ES-I3 (cell line): ENCODE data around the gene ARMH1.

Source experiments
- H3K36me3 ChIP-seq: 2 replicates; pipeline ENCODE4 v1.6.1; 2013; ENCODE audit warnings: mild to moderate bottlenecking, low read length, control low read depth, moderate library complexity; ENCODE audit not compliant: insufficient read depth
- H3K4me1 ChIP-seq: 2 replicates; pipeline ENCODE4 v1.6.1; 2013; ENCODE audit warnings: mild to moderate bottlenecking, control low read depth, low read length; ENCODE audit not compliant: insufficient read depth
- H3K9ac ChIP-seq: 2 replicates; pipeline ENCODE4 v1.6.1; 2013; ENCODE audit warnings: low read depth, mild to moderate bottlenecking, low read length, moderate library complexity
- H3K9me3 ChIP-seq: 2 replicates; pipeline ENCODE4 v1.6.1; 2013; ENCODE audit warnings: mild to moderate bottlenecking, low read length, moderate library complexity; ENCODE audit not compliant: control insufficient read depth, insufficient read depth

ARMH1 gene

DNA sequence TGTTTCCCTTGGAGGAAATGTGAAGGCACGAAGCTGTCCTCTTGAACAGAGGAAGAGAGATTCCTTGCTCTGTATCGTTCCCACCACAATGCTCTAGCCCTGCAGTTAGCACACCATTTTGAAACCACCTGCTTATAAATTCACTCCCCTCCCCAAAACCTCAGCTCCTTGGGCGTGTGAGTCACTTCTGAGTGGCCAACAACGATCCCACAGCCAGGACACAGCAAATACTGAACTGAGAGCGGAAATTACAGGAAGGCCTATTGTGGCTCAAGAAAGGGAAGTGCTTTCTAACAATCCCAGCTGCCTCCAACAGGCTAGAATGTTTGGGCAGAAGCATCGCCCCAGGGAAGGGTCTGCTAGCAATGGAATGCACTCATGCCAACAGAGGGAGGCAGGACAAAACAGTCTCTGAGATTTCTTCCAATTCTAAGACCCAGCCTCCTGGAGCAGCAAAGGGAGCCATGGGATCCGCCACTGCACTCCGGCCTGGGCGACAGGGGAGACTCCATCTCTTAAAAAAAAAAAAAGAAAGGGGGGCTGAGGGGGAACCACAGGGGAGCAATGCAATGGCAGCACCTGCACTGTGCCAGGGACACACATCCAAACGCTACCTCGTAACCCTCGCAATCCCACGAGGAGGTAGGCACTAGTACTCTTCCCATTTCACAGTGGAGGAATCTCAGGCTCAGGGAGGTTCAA lies 2.1 kb upstream of the ARMH1 start:
- no peaks in the 10 kb centered on the region for H3K9me3 ChIP-seq
- H3K9ac ChIP-seq = peak overlapping the region; percentile 11
- peaks cover 20% of the 10 kb centered on the region for H3K4me1 ChIP-seq
- H3K36me3 ChIP-seq = no peaks in the 10 kb centered on the region

DNA sequence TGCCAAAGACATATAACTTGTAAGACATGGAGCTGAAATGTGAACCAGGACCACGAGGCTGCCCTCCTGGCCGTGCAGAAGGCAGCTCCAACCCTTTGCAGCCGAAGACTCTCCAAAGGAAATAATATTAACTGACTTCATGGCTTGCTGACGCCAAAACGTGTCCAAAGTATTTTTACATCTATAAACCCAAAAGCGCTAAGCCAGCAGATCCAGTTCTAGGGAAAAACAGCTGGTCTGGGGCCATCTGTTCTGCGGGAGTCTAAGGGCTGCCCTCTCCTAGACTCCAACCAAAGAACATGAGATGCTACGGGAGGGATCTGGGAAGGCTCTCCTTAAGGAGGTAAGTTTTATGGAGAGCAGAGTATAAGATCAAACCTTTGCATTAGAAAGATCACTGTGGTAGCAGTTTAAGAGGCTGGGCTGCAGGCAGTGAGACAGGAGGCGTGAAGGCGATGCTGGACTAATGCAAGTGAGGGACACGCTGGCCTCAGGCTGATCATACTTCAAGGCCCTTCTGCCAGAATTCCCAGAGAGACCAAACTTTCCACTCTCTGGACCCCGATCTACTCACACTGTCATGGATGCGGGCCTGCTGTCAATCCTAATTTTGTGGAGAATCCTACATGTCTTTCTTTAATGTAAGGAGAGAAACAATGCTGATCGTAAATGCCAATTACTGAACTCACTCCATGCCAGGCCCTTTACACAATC lies 1.4 kb upstream of the ARMH1 start:
- no peaks in the 10 kb centered on the region for H3K36me3 ChIP-seq
- H3K9ac ChIP-seq = peak overlapping the region; percentile 78; the same call in 1 of the 2 replicates
- peaks cover 20% of the 10 kb centered on the region for H3K4me1 ChIP-seq
- no peaks in the 10 kb centered on the region for H3K9me3 ChIP-seq

DNA sequence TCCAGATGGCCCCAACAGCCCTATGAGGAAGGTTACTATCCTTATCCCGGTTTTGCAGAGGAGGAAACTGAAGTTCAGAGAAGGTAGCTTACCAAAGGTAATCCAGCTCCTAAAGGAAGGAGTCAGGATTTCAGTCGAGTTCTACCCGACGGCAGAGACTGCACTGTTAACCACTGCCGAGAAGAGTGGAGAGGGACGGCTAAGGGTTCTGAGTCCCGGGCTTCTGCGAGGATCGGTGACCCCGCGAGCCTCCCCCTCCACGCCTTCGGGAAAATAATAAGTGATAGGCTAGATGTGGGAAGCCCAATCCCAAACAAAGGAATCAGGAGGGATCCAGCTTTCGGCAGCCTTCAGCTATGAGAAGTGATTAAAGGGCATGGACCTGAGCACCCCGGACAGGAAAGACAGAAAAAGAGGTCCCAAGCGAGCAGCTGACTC lies 820 bp upstream of the ARMH1 start:
- peaks cover 20% of the 10 kb centered on the region for H3K4me1 ChIP-seq
- peak overlapping the region; percentile 78 for H3K9ac ChIP-seq
- H3K36me3 ChIP-seq = no peaks in the 10 kb centered on the region
- H3K9me3 ChIP-seq = no peaks in the 10 kb centered on the region

DNA sequence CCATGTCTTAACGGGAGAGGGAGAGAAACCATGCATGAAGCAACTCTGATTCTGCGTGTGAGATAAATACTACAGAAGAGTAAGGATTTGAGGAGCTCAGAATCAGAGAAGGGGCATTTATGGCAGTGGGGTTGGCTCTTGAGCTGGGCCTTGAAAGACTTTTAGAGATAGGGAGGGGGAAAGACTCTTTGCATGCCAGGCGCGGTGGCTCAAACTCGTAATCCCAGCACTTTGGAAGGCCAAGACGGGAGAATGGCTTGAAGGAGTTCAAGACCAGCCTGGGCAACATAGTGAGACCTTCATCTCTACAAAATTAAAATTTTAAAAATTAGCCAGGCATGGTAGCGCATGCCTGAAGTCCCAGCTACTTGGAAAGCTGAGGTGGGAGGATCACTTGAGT lies 672 bp downstream of the ARMH1 start:
- Histone ChIP-seq H3K36me3 (no peaks in the 10 kb centered on the region; the same call in 1 of the 2 replicates), H3K9me3 (no peaks in the 10 kb centered on the region), H3K9ac (peak overlapping the region; percentile 78; the same call in 1 of the 2 replicates), H3K4me1 (peaks cover 20% of the 10 kb centered on the region)

DNA sequence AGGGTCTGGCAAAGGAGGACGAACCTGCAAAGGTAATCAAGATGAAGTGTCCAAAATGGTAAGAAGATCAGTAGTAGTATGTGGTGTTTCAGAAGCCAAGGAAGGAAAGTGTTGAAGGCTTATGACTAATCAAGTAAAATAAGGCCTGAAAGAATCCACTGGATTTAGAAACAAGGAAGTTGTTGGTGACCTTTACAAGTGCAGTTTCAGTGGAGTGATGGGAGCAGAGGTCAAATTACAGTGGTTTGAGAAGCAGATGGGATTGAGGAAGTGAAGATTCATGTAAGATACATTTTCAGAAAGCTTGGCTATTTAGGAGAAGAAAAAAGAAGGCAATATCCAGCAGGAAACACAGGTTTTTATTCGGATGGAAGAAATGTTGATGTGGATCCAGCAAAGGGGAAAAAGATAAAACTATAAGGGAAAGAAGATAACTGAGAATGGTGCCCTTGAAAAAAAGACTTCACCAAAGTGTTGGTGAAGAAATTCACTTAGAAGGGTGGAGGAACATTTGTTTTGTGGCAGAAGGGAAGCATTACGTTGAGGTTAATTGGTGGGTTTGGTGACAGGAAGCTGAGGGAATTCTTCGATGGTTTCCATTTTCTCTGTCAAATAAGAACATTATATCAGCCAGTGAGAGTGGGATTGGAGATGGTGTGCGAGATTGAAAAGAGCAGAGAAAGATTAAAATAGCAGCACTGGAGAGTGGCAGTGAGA lies 2.1 kb downstream of the ARMH1 start:
- no peaks in the 10 kb centered on the region; the same call in 1 of the 2 replicates for H3K36me3 ChIP-seq
- H3K9ac ChIP-seq = no peak overlapping the region
- no peaks in the 10 kb centered on the region for H3K9me3 ChIP-seq
- peaks cover 22% of the 10 kb centered on the region for H3K4me1 ChIP-seq

DNA sequence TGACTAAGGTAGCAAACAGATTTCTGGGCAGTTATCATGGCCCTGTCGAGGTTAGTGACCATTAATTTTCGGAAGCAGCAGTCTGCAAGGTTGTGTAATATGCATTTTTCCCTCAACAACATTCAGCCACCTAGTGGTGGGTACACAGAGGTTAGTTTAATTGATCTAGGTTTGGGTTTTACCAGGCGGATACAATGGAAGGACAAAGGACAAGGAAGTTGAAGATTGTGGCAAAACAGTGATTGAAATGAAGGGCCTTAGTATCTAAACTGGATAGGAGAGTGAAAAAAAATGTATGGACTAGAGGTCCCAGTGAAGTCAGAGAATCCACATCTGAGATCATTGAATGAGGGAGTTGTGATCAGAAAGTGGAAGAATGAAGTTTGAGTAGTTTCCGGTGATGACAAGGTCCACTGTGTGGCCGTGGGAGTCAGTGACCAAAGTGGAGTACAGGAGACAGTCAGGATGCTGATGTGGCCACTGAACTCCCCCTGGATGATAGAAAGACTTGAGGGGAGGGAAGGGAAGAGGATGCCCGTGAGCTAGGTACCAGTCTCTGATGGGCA lies 2.8 kb downstream of the ARMH1 start:
- Histone ChIP-seq H3K9me3 (no peaks in the 10 kb centered on the region), H3K4me1 (peaks cover 23% of the 10 kb centered on the region), H3K9ac (no peak overlapping the region), H3K36me3 (no peaks in the 10 kb centered on the region; the same call in 1 of the 2 replicates)

DNA sequence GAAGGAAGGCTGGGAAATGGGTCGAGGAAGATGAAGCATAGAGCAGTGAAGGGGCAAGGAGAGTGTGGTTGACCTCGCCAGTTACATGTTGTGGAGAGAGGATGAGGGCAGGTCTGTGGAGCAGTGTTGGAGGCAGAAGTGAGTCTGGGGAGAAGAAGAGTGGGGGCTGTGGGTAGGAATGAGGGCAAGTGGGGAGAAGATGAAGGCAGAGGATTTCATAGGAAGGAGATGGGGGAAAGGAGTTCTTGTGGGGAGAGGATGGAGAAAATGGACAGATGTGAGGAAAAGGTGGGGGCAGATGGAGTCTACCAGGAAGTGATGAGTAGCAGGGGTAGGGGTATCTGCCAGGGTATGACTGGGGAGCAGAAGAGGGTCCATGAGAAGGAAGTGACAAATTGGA lies 3.6 kb downstream of the ARMH1 start:
- Histone ChIP-seq H3K9me3 (no peaks in the 10 kb centered on the region), H3K36me3 (no peaks in the 10 kb centered on the region; the same call in 1 of the 2 replicates), H3K4me1 (peaks cover 15% of the 10 kb centered on the region), H3K9ac (no peak overlapping the region)

DNA sequence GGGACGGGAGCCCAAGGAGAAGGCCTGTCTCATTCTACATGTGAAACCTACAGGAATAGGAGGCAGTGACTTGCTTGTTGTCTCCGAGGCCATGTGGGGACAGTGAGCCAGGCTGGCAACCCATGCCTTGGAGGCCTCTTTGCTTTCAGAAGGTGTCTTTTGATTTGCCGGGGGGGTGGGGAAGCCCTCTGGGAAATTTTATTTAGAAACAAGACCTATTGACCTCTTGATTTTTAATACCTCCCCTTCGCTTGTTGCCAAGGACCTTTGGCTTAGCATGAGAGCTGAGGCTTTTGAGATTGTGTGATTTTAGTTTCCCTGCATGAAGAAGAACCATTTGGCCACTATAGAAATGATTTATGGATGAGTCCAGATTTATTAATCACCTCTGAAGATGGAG lies 4.1 kb downstream of the ARMH1 start:
- Histone ChIP-seq H3K9me3 (no peaks in the 10 kb centered on the region), H3K36me3 (no peaks in the 10 kb centered on the region; the same call in 1 of the 2 replicates), H3K9ac (no peak overlapping the region), H3K4me1 (peaks cover 14% of the 10 kb centered on the region)

DNA sequence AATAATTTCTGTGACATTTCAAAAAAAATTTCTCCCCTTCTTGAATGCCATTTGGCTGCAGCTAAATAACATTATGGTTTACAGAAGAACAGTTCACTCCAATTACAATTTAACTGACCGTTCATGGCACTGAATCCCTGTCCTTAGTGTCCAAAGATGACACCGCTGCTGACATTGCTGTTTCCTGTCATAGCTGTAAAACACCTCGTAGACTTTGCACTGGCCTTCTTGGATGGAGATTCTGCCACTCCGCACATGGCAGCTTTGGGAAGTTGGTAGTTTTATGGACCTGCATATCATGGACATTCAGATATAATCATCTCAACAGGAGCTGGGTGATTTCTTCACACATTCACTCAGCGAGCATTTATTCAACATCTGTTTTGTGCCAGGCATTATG lies 5.0 kb downstream of the ARMH1 start:
- no peaks in the 10 kb centered on the region; the same call in 1 of the 2 replicates for H3K36me3 ChIP-seq
- no peak overlapping the region for H3K9ac ChIP-seq
- no peaks in the 10 kb centered on the region for H3K9me3 ChIP-seq
- H3K4me1 ChIP-seq = peaks cover 14% of the 10 kb centered on the region

DNA sequence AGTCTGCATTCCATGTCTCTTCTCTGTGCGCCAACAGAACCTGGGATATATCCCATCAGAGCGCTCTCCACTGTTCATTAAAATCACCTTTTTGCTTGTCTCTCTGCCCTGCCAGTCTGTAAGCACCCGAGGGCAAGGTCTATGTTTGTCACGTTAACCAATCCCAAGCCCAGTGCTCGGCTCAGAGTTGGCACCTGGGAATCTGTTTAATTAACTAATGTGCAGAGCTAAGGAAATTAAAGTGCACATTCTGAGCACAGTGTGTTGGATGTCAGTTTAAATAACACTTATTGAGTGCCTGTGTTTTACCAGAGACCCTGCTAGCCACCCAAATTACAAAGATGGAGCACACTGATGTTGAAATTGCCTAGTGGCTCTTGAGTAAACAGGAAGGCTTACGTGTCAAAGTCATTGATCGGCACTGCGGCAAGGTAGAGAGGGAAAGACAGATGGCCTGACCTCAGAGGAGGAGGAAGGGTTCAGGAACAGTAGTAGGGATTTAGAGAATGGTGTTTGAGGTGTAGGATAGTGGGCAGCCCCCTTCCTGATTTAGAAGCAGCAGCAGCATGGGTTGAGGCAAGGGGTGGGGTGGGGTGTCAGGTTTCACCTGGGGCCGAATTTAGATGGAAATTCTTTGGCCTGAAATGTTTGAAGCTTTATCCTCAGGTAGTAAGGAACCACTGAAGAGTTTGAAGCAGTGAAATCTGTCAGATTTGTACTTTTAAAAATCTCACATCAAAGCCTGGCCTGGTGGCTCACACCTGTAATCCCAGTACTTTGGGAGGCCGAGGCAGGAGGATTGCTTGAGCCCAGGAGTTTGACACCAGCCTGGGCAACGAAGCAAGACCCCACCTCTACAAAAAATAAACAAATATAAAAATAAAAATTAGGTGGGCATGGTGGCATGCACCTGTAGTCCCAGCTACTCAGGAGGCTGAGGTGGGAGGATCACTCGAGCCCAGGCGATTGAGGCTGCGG lies 7.7 kb downstream of the ARMH1 start:
- Histone ChIP-seq H3K4me1 (peaks cover 8% of the 10 kb centered on the region), H3K36me3 (no peaks in the 10 kb centered on the region; the same call in 1 of the 2 replicates), H3K9ac (no peak overlapping the region), H3K9me3 (no peaks in the 10 kb centered on the region)

DNA sequence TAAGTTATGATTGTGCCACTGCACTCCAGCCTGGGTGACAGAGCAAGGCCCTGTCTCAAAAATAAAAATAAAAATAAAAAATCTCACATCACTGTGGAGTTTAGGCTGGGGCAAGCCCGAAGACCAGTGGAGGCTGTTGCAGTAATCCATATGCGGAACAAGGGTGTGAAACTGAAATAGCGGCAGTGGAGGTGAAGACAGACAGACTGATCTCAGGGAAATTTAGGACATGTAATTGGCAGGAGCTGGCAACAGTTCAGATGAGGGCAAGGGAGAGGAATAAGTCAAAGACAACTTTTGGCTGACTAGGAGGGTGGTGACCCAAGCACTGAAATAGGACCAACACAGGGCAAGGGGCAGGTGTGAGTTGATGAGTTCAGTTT lies 8.4 kb downstream of the ARMH1 start:
- peaks cover 8% of the 10 kb centered on the region for H3K4me1 ChIP-seq
- H3K9ac ChIP-seq = no peak overlapping the region
- no peaks in the 10 kb centered on the region; the same call in 1 of the 2 replicates for H3K36me3 ChIP-seq
- H3K9me3 ChIP-seq = no peaks in the 10 kb centered on the region

DNA sequence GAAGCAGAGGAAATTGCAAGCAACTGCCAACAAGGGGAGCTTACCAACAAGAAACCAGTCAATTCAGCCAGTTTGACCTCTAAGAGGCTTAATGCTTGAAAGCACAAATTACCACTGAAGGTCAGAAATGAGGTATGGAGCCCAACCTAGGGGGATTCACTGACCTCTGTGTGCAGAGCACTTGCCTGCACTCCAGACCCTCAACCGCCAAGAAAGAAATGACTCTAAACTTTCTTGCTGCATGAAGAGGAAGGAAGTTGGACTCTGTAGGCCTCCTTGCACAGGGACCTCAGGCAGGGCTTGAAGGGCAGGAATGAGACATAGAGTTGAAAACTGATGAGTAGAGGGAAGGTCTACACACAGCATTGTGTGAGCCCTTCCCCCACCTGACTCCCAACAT lies 10.0 kb downstream of the ARMH1 start:
- Histone ChIP-seq H3K36me3 (no peaks in the 10 kb centered on the region), H3K9me3 (no peaks in the 10 kb centered on the region), H3K4me1 (peaks cover 21% of the 10 kb centered on the region), H3K9ac (no peak overlapping the region)

DNA sequence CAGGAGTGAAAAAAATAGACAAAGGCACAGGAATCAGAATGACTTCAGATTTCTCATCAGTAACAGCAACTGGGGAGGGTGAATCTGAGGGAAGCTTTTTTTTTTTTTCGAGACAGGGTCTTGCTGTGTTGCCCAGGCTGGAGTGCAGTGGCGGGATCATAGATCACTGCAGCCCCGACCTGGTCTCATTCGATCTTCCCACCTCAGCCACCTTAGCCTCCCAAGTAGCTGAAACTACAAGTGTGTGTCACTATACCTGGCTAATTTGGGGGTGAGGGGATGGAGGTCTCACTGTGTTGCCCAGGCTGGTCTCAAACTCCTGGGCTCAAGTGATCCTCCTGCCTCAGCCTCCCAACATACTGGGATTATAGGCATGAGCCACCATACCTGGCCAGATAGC lies 10.7 kb downstream of the ARMH1 start:
- peaks cover 24% of the 10 kb centered on the region for H3K4me1 ChIP-seq
- no peaks in the 10 kb centered on the region for H3K36me3 ChIP-seq
- H3K9ac ChIP-seq = no peak overlapping the region
- no peaks in the 10 kb centered on the region for H3K9me3 ChIP-seq
